Gastrocnemius medialis (tissue), 4 donors: Measurements from ENCODE around the gene MTNR1A. TPM values are rescaled to one million over a fixed set of nuclear protein-coding genes. Genes with fewer than 3 reads are reported as not detected.

Experiments
- ATAC-seq, 2 donors: fragments of 150-250 bp; one replicate each; pipeline ENCODE4 v1.9.1; 2016
- DNase-seq, 2 donors: peaks; one replicate each; pipeline ENCODE4 v3.0.0-alpha.2; 2019
- H3K27ac ChIP-seq, 4 donors: fragments of 200-600 bp; sonication (generic); 1 replicate in 1 of 4; 2 replicates in 3 of 4; pipeline ENCODE4 v1.5.1; 2016 to 2018; ENCODE audit warnings: mild to moderate bottlenecking in 2 of 4, moderate library complexity in 1 of 4
- H3K27me3 ChIP-seq, 3 donors: fragments of 200-600 bp; sonication (generic) in 2 of 3; 1 replicate in 1 of 3; 2 replicates in 2 of 3; pipeline versions ENCODE4 v1.5.1 to v1.6.0; 2016 to 2019; ENCODE audit warnings: mild to moderate bottlenecking in 1 of 3, moderate library complexity in 1 of 3
- H3K36me3 ChIP-seq, 2 donors: fragments of 200-600 bp; sonication (generic) in 1 of 2; one replicate each; pipeline ENCODE4 v1.5.1; 2017 to 2018
- H3K4me1 ChIP-seq, 2 donors: fragments of 200-600 bp; sonication (generic) in 1 of 2; one replicate each; pipeline ENCODE4 v1.5.1; 2016 to 2017; ENCODE audit warnings: mild to moderate bottlenecking in 2 of 2
- H3K4me3 ChIP-seq, 4 donors: fragments of 200-600 bp; sonication (generic) in 3 of 4; 1 replicate in 1 of 4; 2 replicates in 3 of 4; pipeline ENCODE4 v1.5.1; 2016 to 2019; ENCODE audit warnings: mild to moderate bottlenecking in 2 of 4
- H3K9me3 ChIP-seq, 3 donors: fragments of 200-600 bp; sonication (generic) in 2 of 3; 1 replicate in 1 of 3; 2 replicates in 2 of 3; pipeline ENCODE4 v1.5.1; 2016 to 2019
- POLR2A ChIP-seq, 2 donors: fragments of 450-650 bp; IDR thresholded peaks; one replicate each; pipeline ENCODE4 v1.6.1; 2017; ENCODE audit warnings: antibody characterized with exemption in 2 of 2, mild to moderate bottlenecking in 2 of 2, moderate library complexity in 2 of 2
- in situ Hi-C, 4 donors: fragments of 200-750 bp; cut with MboI; loops; one replicate each; pipeline versions ENCODE4 v1.15.0 to v1.8.0; 2017; ENCODE audit warnings: low sequenced_read_pairs in 4 of 4
- intact Hi-C: fragments of 100-400 bp; cut with DNase I; formaldehyde crosslinking; loops from one replicate; pipeline ENCODE4 v1.15.1; 2023; ENCODE audit warnings: low total_unique reads
- total RNA-seq, 4 donors: library from RNA; depleted of rRNA; stranded (reverse); fragments of >200 nt; gene quantifications; one replicate each; pipeline versions ENCODE4 v1.1.0 to v1.2.3, GENCODE V29; 2016
- TF ChIP-seq, protein P1 (sequence below), 5 experiments: fragments of 450-650 bp in 3 of 5; fragments of 200-600 bp in 2 of 5; sonication (generic) in 2 of 5; IDR thresholded peaks in 4 of 5; conservative IDR thresholded peaks in 1 of 5; 1 replicate in 4 of 5; 2 replicates in 1 of 5; pipeline ENCODE4 v1.5.1; 2016 to 2019; ENCODE audit warnings: antibody characterized with exemption in 5 of 5, mild to moderate bottlenecking in 3 of 5, moderate library complexity in 3 of 5

The MTNR1A gene
- total RNA-seq, 4 donors from 2014 or later: not detected

DNA sequence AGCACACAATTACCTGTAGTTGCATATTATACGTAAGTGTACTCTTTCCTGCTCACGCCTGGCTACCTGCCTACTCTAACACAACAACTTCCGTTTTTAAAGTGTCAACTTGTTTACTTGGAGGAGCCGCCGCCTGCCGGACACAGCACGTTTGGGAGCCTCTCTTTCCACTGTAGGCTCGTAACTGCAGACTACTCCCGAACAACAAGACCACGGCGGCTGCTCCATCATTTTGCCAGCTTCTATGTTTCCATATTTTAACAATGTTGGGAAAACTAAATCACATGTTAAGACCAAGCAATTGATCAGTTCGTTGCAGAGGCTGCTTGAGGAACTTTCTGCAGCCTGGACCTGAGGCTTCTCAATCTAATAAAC is 841 bp downstream of the MTNR1A start:
- H3K4me1 ChIP-seq: no peaks in the 10 kb centered on the region
- peaks cover 0 to 22% (median 22%) of the 10 kb centered on the region in 3 donors for H3K27me3 ChIP-seq
- no peak for TF ChIP-seq POLR2A (IDR thresholded peaks at IDR 0.05)
- TF ChIP-seq, protein P1, sequence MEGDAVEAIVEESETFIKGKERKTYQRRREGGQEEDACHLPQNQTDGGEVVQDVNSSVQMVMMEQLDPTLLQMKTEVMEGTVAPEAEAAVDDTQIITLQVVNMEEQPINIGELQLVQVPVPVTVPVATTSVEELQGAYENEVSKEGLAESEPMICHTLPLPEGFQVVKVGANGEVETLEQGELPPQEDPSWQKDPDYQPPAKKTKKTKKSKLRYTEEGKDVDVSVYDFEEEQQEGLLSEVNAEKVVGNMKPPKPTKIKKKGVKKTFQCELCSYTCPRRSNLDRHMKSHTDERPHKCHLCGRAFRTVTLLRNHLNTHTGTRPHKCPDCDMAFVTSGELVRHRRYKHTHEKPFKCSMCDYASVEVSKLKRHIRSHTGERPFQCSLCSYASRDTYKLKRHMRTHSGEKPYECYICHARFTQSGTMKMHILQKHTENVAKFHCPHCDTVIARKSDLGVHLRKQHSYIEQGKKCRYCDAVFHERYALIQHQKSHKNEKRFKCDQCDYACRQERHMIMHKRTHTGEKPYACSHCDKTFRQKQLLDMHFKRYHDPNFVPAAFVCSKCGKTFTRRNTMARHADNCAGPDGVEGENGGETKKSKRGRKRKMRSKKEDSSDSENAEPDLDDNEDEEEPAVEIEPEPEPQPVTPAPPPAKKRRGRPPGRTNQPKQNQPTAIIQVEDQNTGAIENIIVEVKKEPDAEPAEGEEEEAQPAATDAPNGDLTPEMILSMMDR (IDR thresholded peaks at IDR 0.05 in 4 of 5, conservative IDR thresholded peaks at IDR 0.05 in 1 of 5): no peak
- no peaks in the 10 kb centered on the region for H3K9me3 ChIP-seq
- peak overlapping the region in 1 of 4 donors; percentile 25 for H3K4me3 ChIP-seq
- ATAC-seq: no peak
- H3K27ac ChIP-seq: no peak overlapping the region
- DNase-seq: no peak
- intact Hi-C loops (no loop called here), in situ Hi-C loops (no loop called here)
- H3K36me3 ChIP-seq: no peaks in the 10 kb centered on the region

DNA sequence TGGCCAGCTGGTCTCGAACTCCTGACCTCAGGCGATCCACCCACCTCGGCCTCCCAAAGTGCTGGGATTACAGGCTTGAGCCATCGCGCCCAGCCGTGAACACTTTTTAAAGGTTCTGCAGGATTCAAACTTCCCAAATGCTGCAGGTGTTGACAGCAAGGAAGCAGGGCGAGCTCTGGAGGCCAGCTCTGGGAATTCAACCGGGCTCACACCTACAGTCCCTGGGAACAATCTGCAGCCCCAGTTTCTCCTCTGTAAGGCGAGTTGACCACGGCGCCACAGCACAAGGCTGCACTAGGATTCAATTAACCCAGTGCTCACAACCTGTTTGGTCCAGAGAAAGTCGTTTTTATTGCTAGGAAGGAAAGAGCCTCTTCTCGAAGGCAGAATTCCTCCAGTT is 1.6 kb downstream of the MTNR1A start:
- in situ Hi-C loops: no loop called here
- ATAC-seq: no peak
- TF ChIP-seq, protein P1 (IDR thresholded peaks at IDR 0.05 in 4 of 5, conservative IDR thresholded peaks at IDR 0.05 in 1 of 5): no peak
- no peak for TF ChIP-seq POLR2A (IDR thresholded peaks at IDR 0.05)

DNA sequence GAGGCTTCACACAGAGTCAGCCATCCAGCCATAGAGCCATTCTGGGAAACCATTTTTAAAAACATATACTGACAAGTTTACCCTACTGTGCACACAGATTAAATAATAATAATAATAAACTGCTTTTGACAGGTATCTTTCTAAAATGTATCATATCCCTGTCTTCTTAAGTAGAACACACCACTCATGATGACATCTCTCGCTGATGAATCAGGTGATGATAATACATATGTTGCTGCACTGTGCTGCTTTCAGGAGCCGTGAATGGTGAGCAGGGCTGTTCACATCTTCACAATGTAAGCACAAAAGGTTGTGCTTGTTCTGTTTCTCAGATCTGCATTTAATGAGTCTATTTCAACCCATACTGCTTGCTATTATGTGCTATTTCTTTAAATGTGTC is 3.5 kb downstream of the MTNR1A start:
- Histone ChIP-seq H3K27ac (no peak overlapping the region), H3K4me3 (no peak overlapping the region), H3K9me3 (no peaks in the 10 kb centered on the region), H3K27me3 (peaks cover 0 to 22% (median 22%) of the 10 kb centered on the region in 3 donors), H3K36me3 (no peaks in the 10 kb centered on the region), H3K4me1 (no peaks in the 10 kb centered on the region)
- no peak for TF ChIP-seq POLR2A (IDR thresholded peaks at IDR 0.05)
- no peak for DNase-seq
- intact Hi-C loops (no loop called here), in situ Hi-C loops (no loop called here)
- ATAC-seq: no peak

More for the DNA sequence above, 1.6 kb downstream of the MTNR1A start:
- intact Hi-C loops: no loop called here
- H3K4me3 ChIP-seq: no peak overlapping the region
- DNase-seq: no peak
- no peaks in the 10 kb centered on the region for H3K4me1 ChIP-seq
- H3K27me3 ChIP-seq: peaks cover 0 to 22% (median 22%) of the 10 kb centered on the region in 3 donors
- no peak overlapping the region for H3K27ac ChIP-seq
- H3K36me3 ChIP-seq: no peaks in the 10 kb centered on the region
- H3K9me3 ChIP-seq: no peaks in the 10 kb centered on the region

DNA sequence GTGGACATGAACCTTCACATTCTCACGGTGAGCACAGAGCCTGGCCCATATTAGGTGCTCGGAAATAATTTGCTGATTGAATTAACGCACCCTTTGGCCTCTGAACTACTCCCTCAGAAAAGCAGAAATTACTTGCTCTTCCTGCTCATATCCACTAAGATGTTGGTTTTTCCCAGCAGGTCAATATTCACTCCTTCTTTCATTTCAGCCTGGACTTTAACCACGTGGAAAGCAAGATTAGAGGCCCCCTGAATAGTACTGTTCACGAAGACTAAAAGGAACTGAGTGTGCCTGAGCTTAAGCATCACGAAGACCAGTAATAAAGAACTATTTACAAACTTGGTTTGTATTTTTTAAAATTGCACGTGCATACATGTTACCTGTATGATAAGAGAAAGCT is 9.9 kb downstream of the MTNR1A start:
- in situ Hi-C loops (no loop called here), intact Hi-C loops (no loop called here)
- H3K9me3 ChIP-seq: no peaks in the 10 kb centered on the region

DNA sequence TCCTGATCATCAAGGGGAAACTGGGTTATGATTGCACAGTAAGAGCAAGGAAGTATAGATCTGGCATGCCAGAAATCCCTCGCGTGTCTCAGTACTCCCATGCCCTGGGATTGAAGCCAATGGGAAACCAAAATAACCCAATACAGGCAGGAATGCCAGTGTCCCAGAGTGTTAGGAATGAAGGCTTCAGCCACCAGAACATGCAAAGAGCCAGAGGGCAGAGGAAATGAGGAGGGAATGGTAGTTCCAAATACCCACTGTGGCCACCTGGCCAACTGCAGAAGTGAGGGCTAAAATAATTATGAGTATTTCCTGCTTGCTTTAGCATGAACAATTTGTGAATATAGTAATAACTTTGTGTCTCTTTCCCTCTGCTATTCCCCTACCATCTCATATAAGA is 12.2 kb downstream of the MTNR1A start:
- H3K27me3 ChIP-seq: no peaks in the 10 kb centered on the region
- no peak overlapping the region for H3K27ac ChIP-seq
- TF ChIP-seq POLR2A (IDR thresholded peaks at IDR 0.05): no peak
- TF ChIP-seq, protein P1 (IDR thresholded peaks at IDR 0.05 in 4 of 5, conservative IDR thresholded peaks at IDR 0.05 in 1 of 5): no peak
- H3K9me3 ChIP-seq: no peaks in the 10 kb centered on the region
- H3K4me1 ChIP-seq: no peaks in the 10 kb centered on the region
- DNase-seq (no peak), ATAC-seq (no peak)
- H3K36me3 ChIP-seq: no peaks in the 10 kb centered on the region
- intact Hi-C loops (no loop called here), in situ Hi-C loops (no loop called here)
- no peak overlapping the region for H3K4me3 ChIP-seq

More for the DNA sequence above, 9.9 kb downstream of the MTNR1A start:
- Histone ChIP-seq H3K36me3 (no peaks in the 10 kb centered on the region), H3K4me3 (no peak overlapping the region), H3K27ac (no peak overlapping the region), H3K27me3 (no peaks in the 10 kb centered on the region), H3K4me1 (no peaks in the 10 kb centered on the region)
- DNase-seq (no peak), ATAC-seq (no peak)
- TF ChIP-seq POLR2A (IDR thresholded peaks at IDR 0.05): no peak
- TF ChIP-seq, protein P1 (IDR thresholded peaks at IDR 0.05 in 4 of 5, conservative IDR thresholded peaks at IDR 0.05 in 1 of 5): no peak
